Measurements from ENCODE around the gene DUSP2.
A peak's percentile ranks its signal among the peaks of the same experiment; 100 is the strongest.

Gene DUSP2

GRCh38 chr2:96113367-96113677 is 31.9 kb downstream of the DUSP2 start:
- DNase-seq = peak in 1 of 5 donors; percentile 9

- peak in 1 of 5 donors; percentile 5 for DNase-seq
These were observed 32.5 kb downstream of the DUSP2 start for GRCh38 chr2:96112501-96113366.

- DNase-seq = no peak
These were observed 33.3 kb downstream of the DUSP2 start for GRCh38 chr2:96111823-96112500.

GRCh38 chr2:96111257-96111640 is 34.0 kb downstream of the DUSP2 start:
- DNase-seq = no peak

DNA sequence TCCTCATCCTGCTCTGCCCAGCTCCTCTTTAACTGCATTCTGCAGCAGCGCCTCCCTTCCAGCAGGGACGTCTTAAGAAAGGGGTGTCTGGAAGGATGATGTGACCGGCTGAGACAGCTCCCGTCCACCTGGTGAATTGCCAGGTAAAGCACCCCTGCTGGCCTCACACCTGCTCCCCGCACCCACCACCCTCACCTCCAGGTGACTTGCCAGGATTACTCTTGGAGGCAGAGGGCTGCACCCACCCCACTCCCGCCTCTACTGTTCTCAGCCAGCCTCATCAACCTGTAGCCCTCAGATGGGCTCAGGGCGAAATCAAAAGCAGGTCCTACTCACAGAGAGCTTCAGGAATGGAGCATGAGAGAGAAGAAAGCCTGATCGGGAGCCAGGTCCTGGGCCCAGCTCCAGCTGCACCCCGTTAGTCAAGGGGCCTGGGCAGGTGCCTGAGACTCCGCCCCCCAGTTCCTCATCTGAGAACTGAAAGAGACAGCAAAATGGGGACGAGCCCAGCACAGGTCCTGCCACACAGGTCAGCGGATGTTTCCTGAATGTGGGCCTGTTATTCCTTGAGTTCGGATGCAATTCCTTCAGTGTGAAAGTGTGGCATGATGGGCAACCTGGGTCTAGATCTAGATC is 34.5 kb downstream of the DUSP2 start:
- DNase-seq = no peak

DNA sequence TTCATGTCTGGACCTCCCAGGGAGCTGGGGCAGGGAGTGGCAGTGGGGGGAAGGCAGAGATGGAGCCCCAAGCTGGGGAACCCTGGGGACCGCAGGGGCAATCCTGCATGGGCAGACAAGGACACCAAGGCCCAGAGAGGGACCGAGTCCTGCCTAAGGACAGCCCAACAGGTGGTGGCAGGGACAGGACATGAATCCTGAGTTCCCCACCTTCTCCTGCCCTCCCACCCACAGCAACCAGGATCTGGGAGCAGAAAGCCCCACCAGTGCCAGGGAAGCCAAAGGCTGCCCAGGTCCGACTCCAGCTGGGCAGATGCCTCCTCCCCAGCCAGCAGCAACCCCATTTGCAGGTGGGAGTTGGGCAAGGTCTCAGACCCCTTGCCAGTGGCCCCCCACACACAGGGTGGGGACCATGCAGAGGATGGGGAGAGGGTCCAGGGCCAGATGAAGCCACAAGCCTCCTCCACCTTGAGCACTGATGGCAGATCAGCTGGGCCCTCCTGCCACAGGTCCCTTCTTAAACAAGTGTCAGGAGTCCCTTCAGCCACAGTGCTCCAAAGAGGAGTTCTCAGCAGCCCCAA is 35.2 kb downstream of the DUSP2 start:
- no peak for DNase-seq

- DNase-seq = no peak
These were observed 35.9 kb downstream of the DUSP2 start for GRCh38 chr2:96109361-96109680.

DNA sequence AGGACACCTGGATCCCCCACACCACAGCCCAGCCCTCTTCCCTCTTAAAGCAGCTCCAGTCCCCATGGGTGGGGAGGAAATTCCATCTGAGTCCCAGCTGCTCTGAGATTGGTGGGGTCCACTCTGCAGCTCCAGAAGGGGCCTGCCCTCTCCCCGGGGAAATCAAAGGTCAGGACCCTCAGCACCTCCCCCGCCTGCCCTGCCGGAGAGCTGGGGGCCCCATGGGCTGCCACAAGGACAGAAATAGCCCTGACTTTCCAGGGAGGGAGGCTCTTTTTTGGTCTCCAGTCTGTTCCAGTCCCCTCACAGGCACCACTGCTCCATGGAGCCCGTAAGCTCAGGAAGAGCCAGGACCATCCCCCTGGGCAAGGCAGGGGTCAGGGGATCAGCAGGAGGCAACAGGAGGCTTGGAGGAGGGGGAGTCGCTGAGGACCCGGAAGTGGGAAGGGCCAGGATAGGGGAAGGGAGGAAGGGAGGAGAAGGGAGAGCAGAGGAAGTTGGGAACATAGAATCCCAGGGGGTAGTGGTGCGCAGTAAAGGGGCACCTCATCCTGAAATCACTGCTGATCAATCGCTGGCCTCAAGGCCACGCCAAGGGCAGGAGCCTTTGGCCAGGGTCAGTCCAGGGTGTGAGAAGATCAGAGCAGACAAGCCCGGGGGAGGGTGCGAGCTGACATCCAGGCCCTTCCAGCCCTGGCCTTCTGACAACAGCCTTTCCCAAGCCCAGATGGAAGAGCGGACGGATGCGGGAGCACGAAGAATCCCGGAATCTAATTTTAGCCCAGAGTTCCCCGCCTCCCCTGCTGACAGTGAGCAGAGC is 36.5 kb downstream of the DUSP2 start:
- no peak for DNase-seq

- DNase-seq = no peak
These were observed 37.1 kb downstream of the DUSP2 start for GRCh38 chr2:96108151-96108540.

DNA sequence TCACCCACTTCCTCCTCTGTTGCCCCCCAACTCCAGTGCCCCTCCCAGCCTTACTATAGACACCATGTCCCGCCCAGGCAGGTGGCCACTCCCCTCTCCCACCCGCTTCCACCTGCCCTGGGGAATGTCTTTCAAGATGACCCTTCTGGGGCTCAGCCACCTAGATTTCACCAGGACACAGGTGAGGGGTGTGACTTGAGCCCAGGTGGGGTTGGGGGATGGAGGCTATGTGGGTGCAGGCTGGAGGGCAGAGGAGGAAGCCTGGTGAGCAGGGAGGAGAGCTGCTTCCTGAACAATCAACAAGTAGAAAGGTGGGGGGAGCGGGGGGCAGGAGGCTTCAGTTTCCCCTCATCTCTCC is 37.6 kb downstream of the DUSP2 start:
- no peak for DNase-seq

- DNase-seq = no peak
These were observed 38.1 kb downstream of the DUSP2 start for GRCh38 chr2:96106991-96107707.

DNA sequence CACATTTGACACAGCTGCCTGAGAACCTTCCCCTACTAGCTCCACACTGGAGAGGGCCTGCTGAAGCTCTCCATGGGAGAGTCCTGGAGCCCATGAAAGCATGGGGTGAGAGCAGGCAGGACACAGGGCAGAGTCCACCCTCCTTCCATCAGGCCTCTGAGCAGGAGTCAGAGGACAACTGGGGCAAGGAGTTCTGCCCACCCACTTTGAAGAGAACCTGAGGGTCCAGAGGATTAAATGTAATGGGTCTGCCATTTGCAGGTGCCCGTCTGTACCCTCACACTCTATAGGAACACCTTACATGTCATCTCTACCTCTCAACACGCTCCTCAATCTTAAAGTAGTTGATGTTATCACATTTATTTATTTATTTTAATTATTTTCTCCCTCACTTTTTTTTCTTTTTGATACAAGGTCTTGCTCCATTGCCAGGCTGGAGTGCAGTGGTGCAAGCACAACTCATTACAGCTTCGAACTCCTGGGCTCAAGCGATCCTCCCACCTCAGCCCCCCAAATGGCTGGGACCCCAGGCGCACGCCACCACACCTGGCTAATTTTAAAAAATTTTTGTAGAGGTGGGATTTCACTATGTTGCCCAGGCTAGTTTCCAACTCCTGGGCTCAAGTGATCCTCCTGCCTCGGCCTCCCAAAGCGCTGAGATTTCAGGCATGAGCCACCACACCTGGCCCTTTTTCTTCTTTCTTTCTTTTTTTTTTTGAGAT is 39.1 kb downstream of the DUSP2 start:
- no peak for DNase-seq

- DNase-seq = no peak
These were observed 39.9 kb downstream of the DUSP2 start for GRCh38 chr2:96105152-96105915.

DNA sequence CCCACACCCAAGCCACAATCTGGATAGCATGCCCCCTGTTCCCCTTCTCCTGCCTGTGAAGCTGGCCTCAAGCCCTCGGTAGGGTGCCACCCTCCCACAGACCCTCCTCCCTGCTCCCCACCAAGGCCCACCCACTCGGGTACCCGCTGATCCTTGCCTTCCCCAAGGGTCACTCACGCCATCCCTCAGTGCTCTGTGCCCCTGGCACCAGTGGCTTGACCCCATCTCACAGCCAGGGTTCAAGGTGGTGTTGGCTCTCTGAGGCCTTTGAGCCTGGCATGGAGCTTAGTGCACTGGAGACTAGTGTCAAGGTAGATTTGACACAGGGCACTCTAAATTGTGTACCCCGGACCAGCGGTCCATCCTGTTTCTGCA is 40.8 kb downstream of the DUSP2 start:
- DNase-seq = no peak

DNA sequence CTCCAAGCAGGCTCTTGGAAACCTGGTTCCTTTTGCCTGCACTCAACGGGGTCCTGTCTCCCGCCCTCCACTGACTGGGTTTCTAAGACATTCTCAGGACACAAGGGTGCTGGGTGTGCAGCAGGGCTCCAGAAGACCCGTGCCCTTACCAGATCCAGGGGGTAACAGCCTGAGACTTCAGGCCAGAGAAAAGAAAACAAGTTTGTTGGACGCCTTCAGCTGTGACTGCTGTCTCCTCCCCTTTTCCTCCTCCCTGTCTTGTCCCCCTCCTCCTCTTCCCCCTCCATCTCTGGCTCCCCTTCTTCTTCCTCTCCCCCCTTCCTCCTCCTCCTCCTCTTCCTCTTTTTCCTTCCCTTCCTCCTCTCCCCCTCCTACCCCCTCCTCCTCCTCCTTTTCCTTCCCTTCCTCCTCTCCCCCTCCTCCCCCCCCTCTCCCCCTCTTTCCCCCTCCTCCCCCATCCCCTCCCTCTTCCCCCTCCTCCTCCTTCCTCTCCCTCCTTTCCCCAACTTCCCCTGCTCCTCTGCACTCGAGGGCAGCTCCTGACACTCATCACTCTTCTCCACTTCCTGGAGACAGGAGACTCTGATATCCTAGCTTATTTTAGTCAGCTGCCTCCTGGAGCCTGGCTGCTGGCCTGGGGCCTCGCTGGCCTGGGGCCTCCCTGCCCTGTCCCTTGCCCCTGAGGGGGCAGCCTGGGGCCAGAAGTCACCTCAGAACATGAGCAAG is 41.3 kb downstream of the DUSP2 start:
- DNase-seq = no peak

DNA sequence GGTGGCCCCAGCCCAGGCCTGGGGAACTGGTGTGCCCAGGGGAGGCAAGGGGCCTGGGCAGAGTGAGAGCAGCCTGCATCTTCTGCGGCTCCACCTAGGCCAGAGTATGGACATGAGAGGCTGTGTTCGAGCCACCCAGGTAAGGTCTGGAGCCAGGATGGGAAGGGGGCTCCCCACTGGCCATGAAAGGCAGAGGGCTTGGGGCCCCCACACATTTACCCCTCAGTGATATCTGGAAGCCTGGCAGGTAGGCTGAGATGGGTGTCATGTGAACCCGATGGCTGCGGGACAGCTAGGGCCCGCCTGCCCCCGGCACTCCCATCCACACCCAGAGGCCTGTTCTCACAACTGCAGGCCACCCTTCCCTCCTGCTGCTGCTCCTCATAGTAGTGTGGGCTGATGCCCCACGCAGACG is 42.0 kb downstream of the DUSP2 start:
- no peak for DNase-seq

DNA sequence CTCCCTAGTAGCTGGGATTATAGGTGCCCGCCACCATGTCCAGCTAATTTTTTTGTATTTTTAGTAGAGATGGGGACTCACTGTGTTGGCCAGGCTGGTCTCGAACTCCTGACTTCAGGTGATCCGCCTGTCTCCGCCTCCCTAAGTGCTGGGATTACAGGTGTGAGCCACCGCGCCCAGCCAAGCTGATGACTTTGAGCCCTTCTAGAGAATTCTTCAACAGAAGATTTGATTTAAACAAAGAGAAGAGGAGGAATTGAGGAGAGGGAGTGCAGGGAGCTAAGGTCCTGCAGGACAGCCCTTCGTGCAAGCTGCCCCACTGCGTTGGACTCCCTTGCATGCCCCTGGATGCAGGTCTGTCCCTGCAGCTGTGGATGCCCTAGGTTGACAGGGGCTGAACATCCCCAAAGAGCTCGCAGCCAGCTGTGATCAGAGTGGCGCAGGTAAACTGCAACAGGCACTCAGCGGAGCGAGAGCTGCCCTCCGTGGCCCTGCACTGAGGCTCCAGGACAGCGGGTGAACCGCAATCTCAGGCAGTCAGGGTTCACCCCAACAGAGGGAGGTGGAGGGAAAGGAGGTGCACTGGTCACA is 42.5 kb downstream of the DUSP2 start:
- DNase-seq = no peak

DNA sequence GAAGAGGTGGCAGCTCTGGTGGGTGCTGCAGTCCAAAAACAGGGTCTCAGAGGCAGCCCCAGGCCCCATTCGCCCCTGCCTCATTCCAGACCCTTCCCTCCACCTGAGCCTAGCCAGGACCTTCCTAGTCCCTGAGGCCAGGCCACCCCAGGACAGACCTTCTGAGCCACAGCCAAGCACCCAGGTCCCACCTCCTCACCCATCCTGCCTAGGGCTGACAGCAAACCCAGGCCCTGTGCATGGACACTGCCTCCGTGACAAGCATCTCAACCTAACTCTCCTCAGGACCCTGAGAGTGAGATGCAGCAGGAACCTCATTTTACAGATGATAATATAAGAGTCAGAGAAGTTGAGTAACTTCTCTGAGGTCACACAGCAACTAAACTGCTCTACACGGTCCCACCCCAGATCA is 44.3 kb downstream of the DUSP2 start:
- DNase-seq = no peak

Data from T-helper 1 cell (primary cell).